ENCODE measurements around the gene MAPK14. TPM values are rescaled to one million over a fixed set of nuclear protein-coding genes. Genes with fewer than 3 reads are reported as not detected.
A peak's percentile ranks its signal among the peaks of the same experiment; 100 is the strongest.
"Not testable (repeated sequence)": the region's sequence is repeated elsewhere in the genome, so short reads cannot be mapped to it uniquely, and the experiment has no call there.

Gene MAPK14
- total RNA-seq, 1 donor from 2014 or later: 37.3 TPM

- intact Hi-C loops (cut with DNase I): loop anchor here (5.0 kb wide), 2 partner anchors 333 to 532 kb away; partner anchors contain the start of gene TEAD3
- H3K9me3 ChIP-seq: no peaks in the 10 kb centered on the region
- peak overlapping the region; percentile 85 to 94 for H3K27ac ChIP-seq
- no peak for TF ChIP-seq CTCF (IDR thresholded peaks at IDR 0.05)
- no peak for DNase-seq (ENCODE audit: low spot score in 2 of 2)
- peaks cover 0 to 42% of the 10 kb centered on the region in 2 donors for H3K4me1 ChIP-seq
- H3K36me3 ChIP-seq: no peaks in the 10 kb centered on the region
- no peaks in the 10 kb centered on the region for H3K27me3 ChIP-seq
- peak overlapping the region; percentile 97 to 98 for H3K4me3 ChIP-seq
These were observed 1.9 kb downstream of the MAPK14 start for GRCh38 chr6:36029464-36029863.

GRCh38 chr6:36032261-36032660 is 4.7 kb downstream of the MAPK14 start:
- intact Hi-C loops (cut with DNase I): no loop called here
- no peak for TF ChIP-seq CTCF (IDR thresholded peaks at IDR 0.05)
- H3K4me1 ChIP-seq: peaks cover 1 to 41% of the 10 kb centered on the region in 2 donors

GRCh38 chr6:36033144-36033543 is 5.5 kb downstream of the MAPK14 start:
- H3K27ac ChIP-seq; intact Hi-C loops (cut with DNase I); H3K27me3 ChIP-seq; DNase-seq (ENCODE audit: low spot score in 2 of 2); H3K9me3 ChIP-seq; H3K4me3 ChIP-seq; H3K36me3 ChIP-seq: not testable (repeated sequence)
- peaks cover 7 to 49% of the 10 kb centered on the region in 2 donors for H3K4me1 ChIP-seq

More at GRCh38 chr6:36032261-36032660, 4.7 kb downstream of the MAPK14 start:
- Histone ChIP-seq H3K27me3 (no peaks in the 10 kb centered on the region), H3K27ac (no peak overlapping the region), H3K36me3 (no peaks in the 10 kb centered on the region), H3K9me3 (no peaks in the 10 kb centered on the region), H3K4me3 (no peak overlapping the region)
- no peak for DNase-seq (ENCODE audit: low spot score in 2 of 2)

GRCh38 chr6:36033935-36034334 is 6.3 kb downstream of the MAPK14 start:
- no peak for TF ChIP-seq CTCF (IDR thresholded peaks at IDR 0.05)
- Histone ChIP-seq H3K4me1 (peaks cover 9 to 52% of the 10 kb centered on the region in 2 donors), H3K27ac (no peak overlapping the region), H3K4me3 (no peak overlapping the region), H3K36me3 (no peaks in the 10 kb centered on the region), H3K9me3 (no peaks in the 10 kb centered on the region), H3K27me3 (no peaks in the 10 kb centered on the region)
- intact Hi-C loops (cut with DNase I): no loop called here
- DNase-seq (ENCODE audit: low spot score in 2 of 2): no peak

- peaks cover 11 to 56% of the 10 kb centered on the region in 2 donors for H3K4me1 ChIP-seq
- intact Hi-C loops (cut with DNase I): no loop called here
- no peak overlapping the region for H3K4me3 ChIP-seq
- H3K27ac ChIP-seq: no peak overlapping the region
- DNase-seq (ENCODE audit: low spot score in 2 of 2): no peak
- H3K9me3 ChIP-seq: no peaks in the 10 kb centered on the region
- no peaks in the 10 kb centered on the region for H3K27me3 ChIP-seq
- no peak for TF ChIP-seq CTCF (IDR thresholded peaks at IDR 0.05)
- H3K36me3 ChIP-seq: no peaks in the 10 kb centered on the region
These were observed 6.8 kb downstream of the MAPK14 start for GRCh38 chr6:36034441-36034840.

- H3K4me3 ChIP-seq: no peak overlapping the region
These were observed 7.6 kb downstream of the MAPK14 start for GRCh38 chr6:36035225-36035624.

More at GRCh38 chr6:36035225-36035624, 7.6 kb downstream of the MAPK14 start:
- Histone ChIP-seq H3K9me3 (no peaks in the 10 kb centered on the region), H3K4me1 (peaks cover 11 to 57% of the 10 kb centered on the region in 2 donors), H3K36me3 (no peaks in the 10 kb centered on the region), H3K27me3 (no peaks in the 10 kb centered on the region), H3K27ac (no peak overlapping the region)
- DNase-seq (ENCODE audit: low spot score in 2 of 2): no peak
- intact Hi-C loops (cut with DNase I): no loop called here
- TF ChIP-seq CTCF (IDR thresholded peaks at IDR 0.05): no peak
